OCI-M2 (cell line): Measurements from ENCODE around the gene ITPKB.
"Not testable (repeated sequence)": the region's sequence is repeated elsewhere in the genome, so short reads cannot be mapped to it uniquely, and the experiment has no call there.

Experiments
- DNase-seq: peaks from one replicate; lab custom pipeline; 2025; ENCODE audit not compliant: unreplicated experiment; lab: John Stamatoyannopoulos, UW

ITPKB gene

GRCh38 chr1:226605318-226605950 lies 133.6 kb downstream of the ITPKB start:
- DNase-seq = no peak

- DNase-seq = no peak
Observed at GRCh38 chr1:226604560-226605317, 134.3 kb downstream of the ITPKB start.

- no peak for DNase-seq
Observed at GRCh38 chr1:226603858-226604559, 135.1 kb downstream of the ITPKB start.

- no peak for DNase-seq
Observed at GRCh38 chr1:226603022-226603857, 135.8 kb downstream of the ITPKB start.

- DNase-seq = no peak
Observed at GRCh38 chr1:226602186-226603021, 136.7 kb downstream of the ITPKB start.

GRCh38 chr1:226601456-226601855 lies 137.6 kb downstream of the ITPKB start:
- DNase-seq = no peak

GRCh38 chr1:226600254-226600653 lies 138.8 kb downstream of the ITPKB start:
- DNase-seq = no peak

- DNase-seq = no peak
Observed at GRCh38 chr1:226599636-226600238, 139.3 kb downstream of the ITPKB start.

GRCh38 chr1:226598955-226599354 lies 140.1 kb downstream of the ITPKB start:
- DNase-seq = not testable (repeated sequence)

GRCh38 chr1:226598455-226598849 lies 140.6 kb downstream of the ITPKB start:
- DNase-seq = no peak

- DNase-seq = no peak
Observed at GRCh38 chr1:226597616-226598454, 141.2 kb downstream of the ITPKB start.

- DNase-seq = no peak
Observed at GRCh38 chr1:226596531-226597165, 142.4 kb downstream of the ITPKB start.

- no peak for DNase-seq
Observed at GRCh38 chr1:226593541-226593940, 145.5 kb downstream of the ITPKB start.

- DNase-seq = no peak
Observed at GRCh38 chr1:226590614-226591013, 148.5 kb downstream of the ITPKB start.

- DNase-seq = no peak
Observed at GRCh38 chr1:226589008-226589733, 149.9 kb downstream of the ITPKB start.

- no peak for DNase-seq
Observed at GRCh38 chr1:226588484-226588883, 150.6 kb downstream of the ITPKB start.

- no peak for DNase-seq
Observed at GRCh38 chr1:226586650-226587422, 152.2 kb downstream of the ITPKB start.
